Epithelial cell of esophagus (primary cell): ENCODE measurements around the gene RAB11FIP3.

Experiments
- DNase-seq: peaks from one replicate; pipeline ENCODE4 v3.0.0; 2010; ENCODE audit warnings: low read depth
- H3K4me3 ChIP-seq: 2 replicates; pipeline ENCODE4 v1.5.1; 2011; ENCODE audit warnings: mild to moderate bottlenecking, low read length, control low read depth
- TF ChIP-seq, protein P1 (sequence below): IDR thresholded peaks from 2 replicates; pipeline ENCODE4 v1.5.1; 2011; ENCODE audit warnings: low read depth, mild to moderate bottlenecking, low read length, control low read depth, inconsistent platforms; ENCODE audit not compliant: insufficient read depth; ENCODE audit errors: missing control alignments

RAB11FIP3 gene

GRCh38 chr16:401468-402348, 23.7 kb upstream of the RAB11FIP3 start, which contains the start of gene DECR2:
Gene DECR2, plus strand, starts transcription at chr16:401885. Its CDS starts 79 bp downstream, at chr16:401964.
- TF ChIP-seq, protein P1, sequence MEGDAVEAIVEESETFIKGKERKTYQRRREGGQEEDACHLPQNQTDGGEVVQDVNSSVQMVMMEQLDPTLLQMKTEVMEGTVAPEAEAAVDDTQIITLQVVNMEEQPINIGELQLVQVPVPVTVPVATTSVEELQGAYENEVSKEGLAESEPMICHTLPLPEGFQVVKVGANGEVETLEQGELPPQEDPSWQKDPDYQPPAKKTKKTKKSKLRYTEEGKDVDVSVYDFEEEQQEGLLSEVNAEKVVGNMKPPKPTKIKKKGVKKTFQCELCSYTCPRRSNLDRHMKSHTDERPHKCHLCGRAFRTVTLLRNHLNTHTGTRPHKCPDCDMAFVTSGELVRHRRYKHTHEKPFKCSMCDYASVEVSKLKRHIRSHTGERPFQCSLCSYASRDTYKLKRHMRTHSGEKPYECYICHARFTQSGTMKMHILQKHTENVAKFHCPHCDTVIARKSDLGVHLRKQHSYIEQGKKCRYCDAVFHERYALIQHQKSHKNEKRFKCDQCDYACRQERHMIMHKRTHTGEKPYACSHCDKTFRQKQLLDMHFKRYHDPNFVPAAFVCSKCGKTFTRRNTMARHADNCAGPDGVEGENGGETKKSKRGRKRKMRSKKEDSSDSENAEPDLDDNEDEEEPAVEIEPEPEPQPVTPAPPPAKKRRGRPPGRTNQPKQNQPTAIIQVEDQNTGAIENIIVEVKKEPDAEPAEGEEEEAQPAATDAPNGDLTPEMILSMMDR = peak; percentile 30
- DNase-seq = peak; percentile 93
- peak within 1 kb of the TSS; percentile 86 for H3K4me3 ChIP-seq

- no peak for DNase-seq
- TF ChIP-seq, protein P1 = no peak
- H3K4me3 ChIP-seq = no peak overlapping the region
Observed at GRCh38 chr16:404971-405486, 20.4 kb upstream of the RAB11FIP3 start.

DNA sequence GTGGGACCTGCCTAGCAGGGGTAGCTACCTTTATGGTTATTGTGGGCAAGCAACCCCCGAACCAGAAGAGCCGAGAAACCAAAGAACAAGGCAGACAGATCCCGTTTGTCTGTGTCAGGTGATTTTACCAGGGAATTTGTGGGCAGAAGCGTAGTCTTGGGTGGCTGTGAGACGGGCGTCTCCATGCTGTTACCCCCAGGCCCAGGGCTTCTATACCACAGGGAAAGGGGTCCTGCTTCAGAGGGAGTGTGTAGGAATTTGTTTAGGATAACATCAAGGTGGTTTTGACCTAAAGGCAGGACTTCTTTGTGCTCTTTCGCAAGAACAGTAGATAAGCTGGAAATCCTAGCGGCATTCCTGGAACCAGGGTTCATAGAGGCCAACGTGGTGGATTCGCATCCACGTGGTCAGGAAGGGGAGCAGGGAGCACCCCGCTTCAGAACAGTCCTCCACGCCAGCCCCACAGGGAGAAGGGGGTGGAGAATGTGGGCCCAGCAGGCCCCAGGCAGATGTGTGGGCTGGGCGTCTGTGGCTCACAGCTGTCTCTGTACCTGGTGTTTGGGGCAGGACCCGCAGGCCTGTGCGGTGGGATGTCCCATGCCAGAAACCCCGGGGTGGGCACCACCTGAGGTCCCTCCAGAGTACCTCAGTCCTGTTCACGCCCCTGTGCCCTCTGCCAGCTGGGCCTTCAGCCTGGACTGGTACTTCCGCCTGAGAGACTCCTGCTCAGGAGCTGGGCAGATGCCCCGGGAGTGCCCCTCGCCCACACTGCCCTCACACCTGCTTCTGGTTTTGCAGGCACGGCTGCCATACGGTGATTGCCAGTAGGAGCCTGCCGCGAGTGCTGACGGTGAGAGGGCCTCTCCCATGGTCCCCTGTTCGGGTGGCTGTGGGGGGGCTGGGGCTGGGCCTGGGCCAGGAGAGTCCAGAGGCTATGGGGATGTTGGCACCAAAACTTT, 19.6 kb upstream of the RAB11FIP3 start:
- TF ChIP-seq, protein P1 = no peak
- H3K4me3 ChIP-seq = no peak overlapping the region
- no peak for DNase-seq

DNA sequence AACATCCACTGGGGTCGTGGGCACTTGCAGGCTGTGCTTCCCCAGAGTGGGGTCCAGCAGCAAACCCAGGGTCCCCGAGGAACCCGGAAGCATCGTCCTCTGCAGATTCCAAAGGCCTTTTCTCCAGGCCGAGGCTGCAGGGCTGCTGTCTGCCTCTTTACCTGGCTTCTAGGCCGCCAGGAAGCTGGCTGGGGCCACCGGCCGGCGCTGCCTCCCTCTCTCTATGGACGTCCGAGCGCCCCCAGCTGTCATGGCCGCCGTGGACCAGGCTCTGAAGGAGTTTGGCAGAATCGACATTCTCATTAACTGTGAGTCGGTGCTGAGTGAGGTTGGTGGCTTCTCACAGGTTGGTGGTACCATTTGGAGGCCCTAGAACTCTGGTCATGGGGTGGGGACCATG, 18.2 kb upstream of the RAB11FIP3 start:
- DNase-seq = no peak
- TF ChIP-seq, protein P1 = no peak
- H3K4me3 ChIP-seq = no peak overlapping the region

DNA sequence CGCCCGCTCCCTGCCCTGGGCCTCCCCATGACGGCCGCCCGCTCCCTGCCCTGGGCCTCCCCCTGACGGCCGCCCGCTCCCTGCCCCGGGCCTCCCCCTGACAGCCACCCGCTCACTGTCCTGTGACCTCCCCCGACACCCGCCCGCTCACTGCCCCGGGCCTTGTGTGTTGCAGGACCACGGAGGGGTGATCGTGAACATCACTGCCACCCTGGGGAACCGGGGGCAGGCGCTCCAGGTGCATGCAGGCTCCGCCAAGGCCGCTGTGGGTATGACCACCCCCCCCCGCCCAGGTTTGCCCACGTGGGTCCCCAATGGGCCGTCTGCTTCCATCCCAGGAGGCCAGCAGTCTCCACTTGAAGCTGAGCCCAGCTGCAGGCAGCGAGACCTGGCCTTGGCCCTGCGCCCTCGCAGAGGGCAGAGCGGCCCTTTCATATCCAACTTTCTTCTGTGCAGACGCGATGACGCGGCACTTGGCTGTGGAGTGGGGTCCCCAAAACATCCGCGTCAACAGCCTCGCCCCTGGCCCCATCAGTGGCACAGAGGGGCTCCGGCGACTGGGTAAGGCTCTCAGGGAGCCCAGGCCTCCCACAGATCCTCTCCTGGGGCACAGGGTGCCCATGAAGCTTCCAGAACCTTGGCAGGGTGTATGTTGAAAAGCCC, 14.8 kb upstream of the RAB11FIP3 start:
- TF ChIP-seq, protein P1 = no peak
- no peak for DNase-seq
- H3K4me3 ChIP-seq = no peak overlapping the region

DNA sequence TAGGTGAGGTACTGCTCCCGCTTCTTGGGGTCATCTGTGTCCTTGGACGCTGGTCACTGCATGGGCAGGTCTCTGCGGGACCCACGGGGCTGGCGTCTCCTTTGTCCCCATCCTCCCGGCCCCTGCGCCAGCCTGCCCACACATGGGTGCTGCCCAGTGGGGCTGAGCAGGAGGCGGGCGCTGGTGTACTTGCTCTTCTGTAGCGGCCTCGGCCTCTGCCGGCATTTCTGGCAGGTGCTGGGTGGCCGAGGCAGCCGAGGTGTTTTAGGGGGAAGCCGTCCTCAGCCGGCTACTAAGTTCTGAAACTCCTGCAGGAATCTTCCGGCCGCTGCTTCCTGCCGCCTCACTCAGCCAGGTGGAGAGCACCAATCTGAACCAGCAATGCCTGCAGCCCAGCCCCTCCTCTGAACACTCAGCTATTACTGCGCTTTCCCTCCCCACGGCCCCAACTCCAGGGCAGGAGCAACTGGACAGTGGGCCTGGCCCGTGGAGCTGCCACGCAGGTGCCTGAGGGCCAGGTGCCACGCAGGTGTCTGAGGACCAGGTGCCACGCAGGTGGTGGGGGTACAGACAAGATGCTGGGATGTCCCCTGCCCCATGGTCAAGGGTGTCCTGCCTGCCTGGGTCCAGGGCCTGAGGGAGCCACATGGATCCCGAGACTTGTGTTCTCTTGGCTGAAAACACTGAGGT, 13.7 kb upstream of the RAB11FIP3 start:
- H3K4me3 ChIP-seq = no peak overlapping the region
- DNase-seq = no peak
- TF ChIP-seq, protein P1 = no peak
